Astrocyte of the cerebellum (primary cell): Measurements from ENCODE around the gene IFRD2.
"Not testable (repeated sequence)": the region's sequence is repeated elsewhere in the genome, so short reads cannot be mapped to it uniquely, and the experiment has no call there.

Experiments
- DNase-seq: peaks from one replicate; pipeline ENCODE4 v3.0.0-alpha.2; 2011; ENCODE audit warnings: low read depth
- H3K4me3 ChIP-seq: 2 replicates; pipeline ENCODE4 v1.5.1; 2011; ENCODE audit warnings: mild to moderate bottlenecking, low read depth, low read length, moderate library complexity
- CTCF ChIP-seq: IDR thresholded peaks from 2 replicates; pipeline ENCODE4 v1.5.1; 2012; ENCODE audit warnings: low read length, low read depth, moderate library complexity, mild to moderate bottlenecking; ENCODE audit errors: missing control alignments
- in situ Hi-C: cut with HindIII; loops from 2 replicates; pipeline ENCODE4 v1.10.0; 2017; ENCODE audit warnings: low sequenced_read_pairs

The IFRD2 gene

GRCh38 chr3:50316657-50317242 lies 24.5 kb upstream of the IFRD2 start:
- no peak overlapping the region for H3K4me3 ChIP-seq
- DNase-seq: no peak
- TF ChIP-seq CTCF: no peak
- in situ Hi-C loops: no loop called here

- no peak overlapping the region for H3K4me3 ChIP-seq
- in situ Hi-C loops: no loop called here
- no peak for TF ChIP-seq CTCF
- DNase-seq: no peak
Observed at GRCh38 chr3:50314816-50315215, 22.6 kb upstream of the IFRD2 start.

GRCh38 chr3:50314342-50314741 lies 22.1 kb upstream of the IFRD2 start:
- no peak for DNase-seq
- in situ Hi-C loops: no loop called here
- TF ChIP-seq CTCF: no peak
- no peak overlapping the region for H3K4me3 ChIP-seq

GRCh38 chr3:50312041-50312440 lies 19.8 kb upstream of the IFRD2 start:
- in situ Hi-C loops, H3K4me3 ChIP-seq, DNase-seq: not testable (repeated sequence)

GRCh38 chr3:50304601-50305000 lies 12.4 kb upstream of the IFRD2 start:
- no peak for DNase-seq
- H3K4me3 ChIP-seq: no peak overlapping the region
- no peak for TF ChIP-seq CTCF
- in situ Hi-C loops: no loop called here

GRCh38 chr3:50303013-50303815 lies 11.0 kb upstream of the IFRD2 start, which contains the start of gene HYAL1:
Gene HYAL1 (minus strand): TSS chr3:50303574. CDS start chr3:50302956, 618 bp downstream.
- no peak within 1 kb of the TSS for H3K4me3 ChIP-seq
- TF ChIP-seq CTCF: peak; percentile 9
- no peak for DNase-seq
- in situ Hi-C loops: no loop called here
